HG03097 (cell line): ENCODE results near the gene DNAJC8.

Source experiments
- ATAC-seq: cut with Tn5 transposase; IDR thresholded peaks from one replicate; pipeline ENCODE4 v1.9.1; 2021; ENCODE audit not compliant: unreplicated experiment, low FRiP score

Gene DNAJC8

DNA sequence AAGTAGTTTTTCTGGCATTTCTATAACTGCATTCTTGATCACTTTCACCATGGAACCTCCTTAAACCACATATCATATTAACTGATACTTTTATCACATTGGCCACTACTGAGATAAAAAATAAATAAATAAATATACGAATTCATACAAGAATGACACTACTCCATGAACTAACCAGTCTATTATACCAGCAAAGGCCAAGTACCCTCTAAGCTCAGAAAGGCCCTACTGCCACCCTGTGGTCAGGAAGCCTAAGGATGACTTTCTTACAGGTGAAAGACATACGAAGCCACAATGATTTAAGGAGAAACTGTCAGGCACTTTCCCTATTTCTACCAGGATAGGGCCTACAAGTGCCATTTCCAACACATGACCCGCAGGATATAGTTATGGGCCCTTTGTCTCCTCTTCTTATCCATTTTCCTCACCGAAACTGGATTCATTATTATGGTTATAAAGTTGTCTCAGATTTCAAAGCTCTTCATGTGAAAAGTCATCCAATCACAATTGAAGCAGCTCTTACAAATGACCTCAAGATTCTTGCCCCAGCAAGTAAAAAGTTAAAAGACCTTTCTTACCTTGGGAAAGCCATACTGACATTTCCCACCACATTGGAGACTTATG is 23.9 kb downstream of the DNAJC8 start:
- no peak for ATAC-seq

DNA sequence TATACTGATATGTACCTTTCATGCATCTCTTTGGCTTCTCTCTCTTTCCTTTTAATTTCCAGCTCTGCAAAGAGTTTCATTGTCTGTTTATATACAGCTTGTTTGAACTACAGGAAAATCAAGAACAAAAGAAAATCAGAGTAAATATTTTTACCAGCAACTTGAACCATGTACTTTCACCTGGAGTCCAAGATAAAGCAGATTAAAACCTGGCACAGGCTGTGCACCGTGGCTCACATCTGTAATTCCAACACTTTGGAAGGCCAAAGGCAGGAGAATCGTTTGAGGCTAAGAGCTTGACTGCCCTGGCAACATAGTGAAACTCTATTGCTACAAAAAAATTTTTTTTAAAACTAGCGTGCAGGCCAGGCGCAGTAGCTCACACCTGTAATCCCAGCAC is 27.6 kb downstream of the DNAJC8 start:
- ATAC-seq, result no peak

GRCh38 chr1:28200234-28200873 is 32.5 kb downstream of the DNAJC8 start:
- ATAC-seq, result no peak

- ATAC-seq, result peak; percentile 72
Observed at GRCh38 chr1:28199328-28200233, 33.2 kb downstream of the DNAJC8 start.

DNA sequence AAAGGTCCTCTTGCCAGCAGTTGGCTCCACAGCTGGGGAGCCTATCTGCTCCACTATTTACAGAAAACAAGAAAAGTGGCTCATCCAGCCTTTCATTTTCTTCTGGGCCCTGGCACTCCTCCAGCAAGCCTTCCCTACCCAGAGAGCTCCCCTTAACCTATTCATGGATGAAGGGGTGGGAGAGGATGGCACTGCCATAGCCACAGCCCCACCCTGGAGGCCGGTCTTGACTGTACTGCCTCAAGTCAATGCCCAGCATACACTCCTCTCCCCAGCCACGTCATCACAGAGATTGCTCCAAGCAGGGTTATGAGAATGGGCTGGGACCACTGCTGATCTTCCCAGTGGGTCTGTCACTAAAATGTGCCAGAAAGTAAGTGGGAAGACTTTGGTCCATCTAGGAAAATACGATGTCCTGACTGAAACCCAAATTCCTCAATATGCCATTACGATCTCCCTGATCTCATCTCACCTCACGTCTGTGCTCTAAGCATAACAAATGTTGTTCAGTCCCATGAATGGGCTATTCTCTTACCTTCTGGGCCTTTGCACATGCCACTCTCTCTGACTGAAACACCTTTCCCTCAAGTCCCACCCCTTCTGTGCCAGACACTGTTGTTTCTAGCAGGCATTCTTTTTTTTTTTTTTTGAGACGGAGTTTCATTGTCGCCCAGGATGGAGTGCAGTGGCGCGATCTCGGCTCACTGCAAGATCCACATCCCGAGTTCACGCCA is 35.0 kb downstream of the DNAJC8 start:
- ATAC-seq, result no peak

- no peak for ATAC-seq
Observed at GRCh38 chr1:28196330-28196729, 36.5 kb downstream of the DNAJC8 start.

DNA sequence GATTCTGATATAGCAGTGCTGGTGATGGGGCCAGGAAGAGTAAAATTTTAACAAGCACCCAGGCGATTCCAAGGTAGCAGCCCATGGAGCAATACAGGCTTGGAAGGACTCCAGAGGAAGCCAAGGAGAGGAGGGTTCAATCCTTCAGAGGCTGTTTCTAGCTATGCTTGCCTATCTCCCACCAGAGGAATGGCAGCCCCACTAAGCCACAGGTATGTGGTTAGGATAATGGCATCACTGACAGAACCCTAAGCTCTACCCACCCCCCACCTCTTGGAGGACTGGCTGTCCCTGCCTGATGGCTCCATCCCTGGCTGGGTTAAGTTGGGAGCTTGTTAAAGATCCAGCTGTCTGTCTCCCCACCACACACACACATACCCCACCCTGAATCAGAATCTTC is 37.0 kb downstream of the DNAJC8 start:
- no peak for ATAC-seq

DNA sequence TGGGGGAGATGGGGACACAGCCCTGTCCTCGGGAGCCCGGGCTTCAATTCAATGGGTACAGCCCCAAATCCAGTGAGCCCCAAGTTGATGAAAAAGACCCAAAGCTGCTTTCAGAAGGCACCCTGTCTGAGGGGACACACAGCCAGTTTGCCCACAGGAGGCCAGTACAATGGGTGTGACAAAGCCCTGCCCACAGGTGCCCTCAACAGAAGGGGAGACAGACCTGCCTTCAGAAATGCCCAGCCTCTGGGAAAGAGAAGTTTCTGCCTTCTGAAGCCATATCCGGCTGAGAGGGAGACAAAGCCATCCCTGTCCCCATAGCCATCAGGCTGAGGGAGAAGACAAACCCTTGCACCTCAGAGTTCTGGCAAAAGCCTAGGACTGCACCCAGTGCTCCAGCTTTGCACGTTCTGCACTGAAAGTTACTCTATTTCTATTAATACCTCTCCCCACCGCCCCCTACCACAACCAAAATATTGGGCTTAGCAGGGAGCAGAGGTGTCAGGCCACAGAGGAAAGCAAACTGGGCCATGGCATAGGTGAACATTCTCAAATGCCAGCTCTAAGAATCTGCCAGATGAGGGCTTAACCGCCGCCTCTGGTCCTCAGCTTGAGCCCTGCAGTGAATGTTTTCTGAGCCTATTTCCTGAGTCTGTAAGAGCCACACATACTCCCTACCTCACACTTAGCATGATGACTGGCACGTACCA is 38.3 kb downstream of the DNAJC8 start:
- ATAC-seq, result no peak

GRCh38 chr1:28193701-28194161 is 39.1 kb downstream of the DNAJC8 start:
- no peak for ATAC-seq

- ATAC-seq, result no peak
Observed at GRCh38 chr1:28190996-28191645, 41.7 kb downstream of the DNAJC8 start.

DNA sequence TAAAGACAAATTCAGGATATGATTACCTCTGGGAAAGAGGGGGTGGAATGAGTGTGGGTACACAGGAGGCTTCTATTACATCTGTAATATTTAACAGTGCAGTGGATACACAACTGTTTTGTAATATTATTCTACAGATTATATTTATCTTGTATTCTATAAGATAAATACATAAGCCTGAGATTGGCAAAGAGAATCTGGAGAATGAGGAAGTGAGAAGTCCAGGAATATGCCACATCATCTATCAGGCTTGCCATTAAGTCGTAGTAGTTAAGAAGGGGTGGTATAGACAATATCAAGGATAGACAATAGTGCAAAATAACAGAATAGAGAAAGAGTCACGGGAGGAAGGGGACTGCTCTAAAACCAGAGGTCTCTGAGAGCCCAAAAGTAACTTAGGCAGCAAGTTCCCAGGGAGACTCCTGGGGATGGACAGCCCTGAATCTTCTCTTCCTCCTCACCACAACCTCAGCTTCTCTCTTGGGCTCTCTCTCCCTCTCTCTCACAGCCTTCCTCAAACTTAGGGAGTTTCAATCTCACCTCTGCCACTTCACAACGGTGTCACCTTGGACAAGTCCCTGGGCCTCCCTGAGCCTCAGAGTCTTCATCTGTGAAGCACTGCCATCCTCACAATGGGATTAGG is 42.4 kb downstream of the DNAJC8 start:
- no peak for ATAC-seq

DNA sequence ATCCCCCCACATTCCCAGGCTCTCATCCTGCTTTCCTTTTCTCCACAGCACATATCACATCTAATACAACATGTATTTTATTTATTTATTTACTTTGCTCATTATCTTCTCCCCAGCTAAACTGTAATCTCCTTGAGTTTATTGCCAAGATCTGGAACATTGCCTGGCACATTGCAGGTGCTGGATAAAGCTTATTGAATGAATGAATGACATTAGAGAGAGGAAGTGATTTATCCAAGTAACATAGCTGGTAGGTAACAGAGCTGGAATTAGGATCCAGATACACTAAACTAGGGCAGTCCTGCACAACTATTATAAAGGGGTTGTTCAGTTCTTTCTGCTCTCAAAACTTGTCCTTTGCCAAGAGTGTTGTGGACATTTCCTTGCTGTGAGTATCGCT is 47.8 kb downstream of the DNAJC8 start:
- ATAC-seq, result no peak

- ATAC-seq, result no peak
Observed at GRCh38 chr1:28180306-28181305, 52.2 kb downstream of the DNAJC8 start.

GRCh38 chr1:28178690-28179485 is 53.9 kb downstream of the DNAJC8 start:
- no peak for ATAC-seq

GRCh38 chr1:28176492-28177470 is 56.0 kb downstream of the DNAJC8 start, which contains the start of gene PTAFR:
Gene PTAFR, minus strand, starts transcription at chr1:28176690. Its CDS starts 25,669 bp downstream, at chr1:28151021.
- no peak for ATAC-seq

GRCh38 chr1:28175955-28176485 is 56.8 kb downstream of the DNAJC8 start:
- ATAC-seq, result no peak
